ENCODE measurements around the gene CDKN2C. TPM values are rescaled to one million over a fixed set of nuclear protein-coding genes. Genes with fewer than 3 reads are reported as not detected.

The CDKN2C gene
- total and polyA plus RNA-seq, 2 experiments from 2014 or later = not detected

- no peaks in the 10 kb centered on the region for H3K79me2 ChIP-seq (replicated peaks; ENCODE audit: insufficient read depth)
- no peak overlapping the region for H3K4me2 ChIP-seq
- peaks cover 60% of the 10 kb centered on the region for H3K27me3 ChIP-seq (ENCODE audit: insufficient read depth)
- H3K4me1 ChIP-seq (ENCODE audit: insufficient read depth) = peaks cover 2% of the 10 kb centered on the region; the same call in 1 of the 2 replicates
- no peak for DNase-seq (ENCODE audit: low spot score)
- no peak for TF ChIP-seq JUNB (IDR thresholded peaks at IDR 0.05; ENCODE audit: unreplicated experiment)
- no peak for TF ChIP-seq ZNF462 (CRISPR knock-in tag; IDR thresholded peaks at IDR 0.05)
- TF ChIP-seq STAT1 (IDR thresholded peaks at IDR 0.05; ENCODE audit: unreplicated experiment) = no peak
- no peak for TF ChIP-seq ETS1 (IDR thresholded peaks at IDR 0.05)
- TF ChIP-seq CREB1 (CRISPR knock-in tag; IDR thresholded peaks at IDR 0.05; ENCODE audit: low read depth) = no peak
- no peak for TF ChIP-seq REST (IDR thresholded peaks at IDR 0.05; ENCODE audit: unreplicated experiment)
- TF ChIP-seq CTCF (conservative IDR thresholded peaks at IDR 0.05; ENCODE audit: low read depth in 2 of 2) = no peak
- TF ChIP-seq ZNF114 (CRISPR knock-in tag; IDR thresholded peaks at IDR 0.05) = no peak
- no peak for TF ChIP-seq ZNF331 (CRISPR knock-in tag; IDR thresholded peaks at IDR 0.05; ENCODE audit: low read depth)
- TF ChIP-seq EZH2phosphoT487 (IDR thresholded peaks at IDR 0.05; ENCODE audit: unreplicated experiment) = no peak
- no peak for TF ChIP-seq POLR2AphosphoS5 (IDR thresholded peaks at IDR 0.05; ENCODE audit: low read depth)
- TF ChIP-seq NANOG (IDR thresholded peaks at IDR 0.05; ENCODE audit: borderline replicate concordance) = no peak
- no peak for TF ChIP-seq EZH2 (IDR thresholded peaks at IDR 0.05; ENCODE audit: low read depth, unreplicated experiment)
- Mint-ChIP-seq H3K36me3 (ENCODE audit: low read depth) (no peaks in the 10 kb centered on the region), H3K4me3 (no peak overlapping the region), H3K4me1 (peaks cover 13% of the 10 kb centered on the region), H3K9me3 (no peaks in the 10 kb centered on the region), H3K27ac (no peak overlapping the region), H3K27me3 (ENCODE audit: insufficient read depth, low read depth, poor library complexity) (peaks cover 45% of the 10 kb centered on the region)
- H3K27ac ChIP-seq (ENCODE audit: low read depth) = no peak overlapping the region
- no peaks in the 10 kb centered on the region for H3K36me3 ChIP-seq (ENCODE audit: insufficient read depth)
- no peak overlapping the region for H2AFZ ChIP-seq
- H3K4me3 ChIP-seq = no peak overlapping the region
- peaks cover 21% of the 10 kb centered on the region for H3F3A ChIP-seq (replicated peaks; ENCODE audit: low read depth)
- no peak for ATAC-seq
- no peaks in the 10 kb centered on the region for H3K9me2 ChIP-seq (ENCODE audit: insufficient read depth)
- H4K20me1 ChIP-seq (replicated peaks; ENCODE audit: insufficient read depth) = peaks cover 4% of the 10 kb centered on the region; the same call in 1 of the 2 replicates
Measured at GRCh38 chr1:50964863-50965262, 5.2 kb upstream of the CDKN2C start.
